MM.1S (cell line): ENCODE results near the gene ATG16L2.

Source experiments
- CTCF ChIP-seq: fragments of 300-600 bp; sonication (generic); IDR thresholded peaks from 2 replicates; pipeline ENCODE4 v1.5.1; 2016; ENCODE audit warnings: antibody characterized with exemption, low read length, mixed read lengths
- EZH2 ChIP-seq: fragments of 300-600 bp; sonication (generic); optimal IDR thresholded peaks from 2 replicates; pipeline ENCODE3; 2017; ENCODE audit warnings: low read depth, mild to moderate bottlenecking, antibody characterized with exemption, low read length, mixed read lengths
- EZH2phosphoT487 ChIP-seq: fragments of 300-600 bp; sonication (generic); IDR thresholded peaks from 2 replicates; pipeline ENCODE4 v1.6.1; 2018; ENCODE audit warnings: antibody characterized with exemption, low read length

DNA sequence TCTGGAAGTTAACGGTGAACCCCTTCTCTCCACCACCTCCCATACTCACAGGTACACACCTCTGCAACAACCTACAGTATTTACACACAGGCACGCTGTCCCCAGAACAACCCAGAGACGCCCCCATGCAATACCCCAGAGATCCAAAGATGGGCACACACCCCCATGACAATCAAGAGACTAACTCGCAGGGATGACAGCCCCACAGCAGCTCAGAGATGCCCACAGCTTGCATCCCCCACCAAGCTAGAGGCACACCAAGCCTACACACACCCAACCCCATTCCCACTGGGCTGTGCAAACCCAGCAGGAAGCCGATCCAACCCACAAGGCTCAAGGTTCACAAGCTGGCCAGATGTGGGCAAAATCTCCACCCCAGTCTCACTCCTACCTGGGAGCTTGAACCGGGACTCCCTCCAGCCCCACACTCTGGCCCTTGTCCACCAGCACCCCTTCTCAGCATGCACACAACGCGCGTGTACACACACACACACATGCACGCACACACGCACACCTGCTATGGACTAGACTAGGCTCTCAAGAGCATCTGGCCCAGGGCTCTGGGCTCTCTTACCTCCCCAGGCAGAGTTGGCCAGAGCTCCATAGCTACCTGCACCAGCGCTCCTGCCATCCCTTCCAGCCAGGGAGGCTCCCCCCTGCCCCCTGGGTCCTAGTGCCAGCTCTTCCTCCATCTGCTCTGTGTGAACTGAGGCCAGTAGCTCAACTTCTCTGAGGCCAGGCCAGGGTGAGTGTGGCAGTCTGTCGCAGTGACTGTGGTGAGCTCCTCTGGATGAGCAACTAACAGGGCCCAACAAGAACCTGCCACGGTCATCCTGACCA, 31.9 kb upstream of the ATG16L2 start:
- TF ChIP-seq EZH2 (no peak), CTCF (no peak), EZH2phosphoT487 (no peak)
